22Rv1 (cell line): Measurements from ENCODE around the gene SNX22.

ENCODE experiments used
- H3K27ac ChIP-seq: fragments of 450-650 bp; 2 replicates; pipeline ENCODE4 v1.5.1; 2017
- CTCF ChIP-seq: fragments of 450-650 bp; IDR thresholded peaks from 2 replicates; pipeline ENCODE4 v1.5.1; 2017; ENCODE audit warnings: mild to moderate bottlenecking
- ZFX ChIP-seq: fragments of 450-650 bp; IDR thresholded peaks from 2 replicates; pipeline ENCODE4 v1.6.1; 2017; ENCODE audit warnings: antibody characterized with exemption, borderline replicate concordance

SNX22 gene

DNA sequence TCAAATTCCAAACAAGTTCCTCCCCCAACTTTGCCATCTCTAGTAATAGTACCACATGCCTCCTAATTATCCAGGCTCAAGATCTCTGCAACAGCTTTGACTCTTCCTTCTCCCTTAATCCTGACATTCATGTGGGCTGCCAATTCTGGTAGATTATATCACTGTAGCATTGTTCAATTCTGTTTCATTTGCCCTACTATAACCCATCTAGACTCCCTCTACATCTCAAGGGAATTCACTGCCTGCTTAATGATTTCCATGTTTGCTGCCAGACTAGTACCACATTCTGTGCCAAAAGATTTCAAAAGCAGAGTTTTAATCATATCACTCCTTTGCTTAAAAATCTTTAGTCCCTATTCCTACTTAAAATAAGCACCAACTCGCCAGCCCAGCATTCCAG is 45.9 kb downstream of the SNX22 start:
- no peak overlapping the region for H3K27ac ChIP-seq
- TF ChIP-seq ZFX (no peak), CTCF (no peak)

GRCh38 chr15:64205202-64205601 is 53.7 kb downstream of the SNX22 start:
- no peak for TF ChIP-seq CTCF
- TF ChIP-seq ZFX, result no peak
- no peak overlapping the region for H3K27ac ChIP-seq
